Testis (tissue), 3 donors: ENCODE results near the gene ADCY2. TPM values are rescaled to one million over a fixed set of nuclear protein-coding genes. Genes with fewer than 3 reads are reported as not detected.

ENCODE experiments used
- DNase-seq: peaks from one replicate; pipeline ENCODE4 v3.0.0-alpha.2; 2019
- H3K27ac ChIP-seq, 2 donors: fragments of 200-600 bp; sonication (generic); one replicate each; pipeline ENCODE4 v1.5.1; 2019
- H3K27me3 ChIP-seq: fragments of 200-600 bp; sonication (generic); one replicate; pipeline ENCODE4 v1.5.1; 2019
- H3K36me3 ChIP-seq: fragments of 200-600 bp; sonication (generic); one replicate; pipeline ENCODE4 v1.5.1; 2017; ENCODE audit warnings: low read depth; ENCODE audit errors: missing control alignments
- H3K4me1 ChIP-seq: fragments of 200-600 bp; sonication (generic); one replicate; pipeline ENCODE4 v1.5.1; 2019
- H3K4me3 ChIP-seq, 2 donors: fragments of 200-600 bp; sonication (generic); one replicate each; pipeline ENCODE4 v1.5.1; 2017 to 2019
- H3K9me3 ChIP-seq: fragments of 200-600 bp; sonication (generic); one replicate; pipeline ENCODE4 v1.5.1; 2017
- CTCF ChIP-seq, 3 experiments: fragments of 450-650 bp in 2 of 3; fragments of 200-600 bp in 1 of 3; sonication (generic) in 1 of 3; IDR thresholded peaks; one replicate each; pipeline ENCODE4 v1.5.1; 2016 to 2019; ENCODE audit warnings: antibody characterized with exemption in 3 of 3, mild to moderate bottlenecking in 2 of 3, moderate library complexity in 1 of 3
- POLR2A ChIP-seq: fragments of 450-650 bp; IDR thresholded peaks from one replicate; pipeline ENCODE4 v1.6.1; 2017; ENCODE audit warnings: antibody characterized with exemption, mild to moderate bottlenecking, moderate library complexity
- WGBS, 2 donors: methylation state at CpG; one replicate each; pipeline ENCODE4 v1.1.5; 2018; 5-methylcytosine and 5-hydroxymethylcytosine counted together
- intact Hi-C: fragments of 100-400 bp; cut with DNase I; formaldehyde crosslinking; loops from one replicate; pipeline ENCODE4 v1.15.1; 2023; ENCODE audit warnings: low total_unique reads
- polyA plus RNA-seq: library from polyadenylated mRNA; stranded (reverse); fragments of 350-450 nt; fragmentation: Illumina TruSeq; extraction: RNeasy Lipid Tissue Mini Kit (QIAGEN cat#74804); gene quantifications from one replicate; pipeline ENCODE4 v1.2.3, GENCODE V29; 2014; ENCODE audit warnings: low read depth, low replicate concordance; ENCODE audit not compliant: insufficient read depth
- total RNA-seq, 2 donors: library from RNA; depleted of rRNA; stranded (reverse); fragments of >200 nt; gene quantifications; one replicate each; pipeline ENCODE4 v1.2.3, GENCODE V29; 2016

Gene ADCY2
- total and polyA plus RNA-seq, 3 donors from 2014 or later, result 9.4 to 18.5 (median 10.5) TPM

GRCh38 chr5:7625740-7626139 is 229.8 kb downstream of the ADCY2 start:
- intact Hi-C loops, result no loop called here
- DNase-seq, result no peak
- no peaks in the 10 kb centered on the region for H3K36me3 ChIP-seq
- WGBS, 2 donors, result 54 to 63% methylated on average over 2 of the region's 2 CpGs
- no peaks in the 10 kb centered on the region for H3K9me3 ChIP-seq
- H3K27ac ChIP-seq, result no peak overlapping the region
- H3K27me3 ChIP-seq, result no peaks in the 10 kb centered on the region
- no peak overlapping the region for H3K4me3 ChIP-seq
- no peaks in the 10 kb centered on the region for H3K4me1 ChIP-seq
- TF ChIP-seq POLR2A, result no peak
- no peak for TF ChIP-seq CTCF (IDR thresholded peaks at IDR 0.05)

- Histone ChIP-seq H3K27ac (no peak overlapping the region), H3K4me1 (no peaks in the 10 kb centered on the region), H3K4me3 (no peak overlapping the region), H3K9me3 (no peaks in the 10 kb centered on the region), H3K36me3 (no peaks in the 10 kb centered on the region), H3K27me3 (no peaks in the 10 kb centered on the region)
- intact Hi-C loops, result no loop called here
- DNase-seq, result no peak
- TF ChIP-seq CTCF (IDR thresholded peaks at IDR 0.05) (no peak), POLR2A (no peak)
Observed at GRCh38 chr5:7628248-7628647, 232.3 kb downstream of the ADCY2 start.

- TF ChIP-seq POLR2A (no peak), CTCF (IDR thresholded peaks at IDR 0.05) (no peak)
- 67 to 69% methylated on average over 5 of the region's 5 CpGs for WGBS, 2 donors
- Histone ChIP-seq H3K27ac (no peak overlapping the region), H3K27me3 (no peaks in the 10 kb centered on the region), H3K9me3 (no peaks in the 10 kb centered on the region), H3K4me3 (no peak overlapping the region), H3K4me1 (no peaks in the 10 kb centered on the region), H3K36me3 (no peaks in the 10 kb centered on the region)
- DNase-seq, result no peak
- intact Hi-C loops, result no loop called here
Observed at GRCh38 chr5:7628820-7629219, 232.9 kb downstream of the ADCY2 start.

- Histone ChIP-seq H3K4me1 (no peaks in the 10 kb centered on the region), H3K9me3 (no peaks in the 10 kb centered on the region), H3K4me3 (no peak overlapping the region), H3K27ac (no peak overlapping the region), H3K27me3 (no peaks in the 10 kb centered on the region), H3K36me3 (no peaks in the 10 kb centered on the region)
- no peak for DNase-seq
- intact Hi-C loops, result no loop called here
- WGBS, 2 donors, result 45 to 51% methylated on average over 5 of the region's 5 CpGs
- TF ChIP-seq CTCF (IDR thresholded peaks at IDR 0.05) (no peak), POLR2A (no peak)
Observed at GRCh38 chr5:7629561-7629960, 233.6 kb downstream of the ADCY2 start.

GRCh38 chr5:7634837-7635236 is 238.9 kb downstream of the ADCY2 start:
- Histone ChIP-seq H3K9me3 (no peaks in the 10 kb centered on the region), H3K4me3 (no peak overlapping the region), H3K27ac (no peak overlapping the region), H3K36me3 (no peaks in the 10 kb centered on the region), H3K27me3 (no peaks in the 10 kb centered on the region), H3K4me1 (no peaks in the 10 kb centered on the region)
- TF ChIP-seq POLR2A (no peak), CTCF (IDR thresholded peaks at IDR 0.05) (no peak)
- WGBS, 2 donors, result 82 to 83% methylated on average over 3 of the region's 3 CpGs
- intact Hi-C loops, result no loop called here
- no peak for DNase-seq
